NT2/D1 (cell line): Measurements from ENCODE around the gene MAP2K7.

Experiments
- SUZ12 ChIP-seq: IDR thresholded peaks from 2 replicates; pipeline ENCODE4 v1.6.1; 2011; ENCODE audit not compliant: insufficient read length, insufficient read depth; ENCODE audit errors: extremely low read depth
- YY1 ChIP-seq: IDR thresholded peaks from 2 replicates; pipeline ENCODE4 v1.6.1; 2011; ENCODE audit not compliant: insufficient read length, insufficient read depth

DNA sequence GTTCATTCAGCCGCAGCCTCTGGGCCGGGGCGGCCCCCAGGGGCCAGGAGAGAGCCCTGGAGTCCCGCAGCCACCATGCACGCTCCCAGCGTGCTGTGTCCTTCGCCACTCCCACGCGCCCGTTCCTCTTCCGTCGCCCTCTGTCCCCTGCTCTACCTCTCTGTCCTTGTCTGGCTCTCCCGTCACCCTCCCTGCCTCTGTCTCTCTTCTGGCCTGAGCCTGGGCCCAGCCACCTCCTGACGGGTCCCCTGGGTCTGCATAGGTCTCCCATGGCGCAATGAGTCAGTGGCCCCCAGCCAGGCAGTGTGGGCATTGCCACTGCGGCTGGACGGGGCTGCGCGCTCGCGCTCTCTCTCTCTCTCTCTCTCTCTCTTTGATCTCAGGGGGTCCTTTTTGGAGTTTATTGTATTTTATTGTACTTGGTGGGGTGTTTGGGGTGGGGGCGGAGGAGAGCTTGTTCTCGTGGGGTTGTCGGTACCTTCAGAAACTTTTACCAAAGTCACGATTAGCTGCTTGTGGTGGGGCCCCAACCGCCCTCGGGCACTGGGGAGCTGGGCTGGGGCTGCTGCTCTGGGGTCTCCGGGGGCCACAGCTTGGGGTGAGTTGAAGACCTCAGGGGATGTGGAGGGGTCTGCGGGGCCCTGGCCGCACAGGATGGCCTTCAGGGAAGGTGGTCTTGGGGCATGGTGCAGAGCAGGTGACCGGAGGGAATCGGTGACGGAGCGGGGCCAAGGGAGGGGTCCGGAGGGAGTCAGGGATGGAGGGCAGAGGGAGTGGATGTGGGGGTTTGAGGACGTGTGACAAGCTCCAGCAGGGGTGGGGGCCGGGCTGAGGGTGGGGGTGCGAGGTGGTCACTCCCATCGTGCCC, 9.3 kb downstream of the MAP2K7 start:
- TF ChIP-seq YY1 (no peak), SUZ12 (no peak)
